OCI-LY1 (cell line): Measurements from ENCODE around the gene MBNL2.

Experiments used
- EZH2 ChIP-seq: fragments of 200-600 bp; sonication (generic), shearing (Covaris generic); IDR thresholded peaks from 2 replicates; pipeline ENCODE4 v1.8.0; 2017; ENCODE audit warnings: borderline replicate concordance, mixed run types, mild to moderate bottlenecking, antibody characterized with exemption, low read length, moderate library complexity, mixed read lengths
- TF ChIP-seq, protein P1 (sequence below): fragments of 200-600 bp; sonication (generic), shearing (Covaris generic); IDR thresholded peaks from 2 replicates; pipeline ENCODE4 v1.5.1; 2017; ENCODE audit warnings: mild to moderate bottlenecking, antibody characterized with exemption, low read length, moderate library complexity, mixed read lengths

DNA sequence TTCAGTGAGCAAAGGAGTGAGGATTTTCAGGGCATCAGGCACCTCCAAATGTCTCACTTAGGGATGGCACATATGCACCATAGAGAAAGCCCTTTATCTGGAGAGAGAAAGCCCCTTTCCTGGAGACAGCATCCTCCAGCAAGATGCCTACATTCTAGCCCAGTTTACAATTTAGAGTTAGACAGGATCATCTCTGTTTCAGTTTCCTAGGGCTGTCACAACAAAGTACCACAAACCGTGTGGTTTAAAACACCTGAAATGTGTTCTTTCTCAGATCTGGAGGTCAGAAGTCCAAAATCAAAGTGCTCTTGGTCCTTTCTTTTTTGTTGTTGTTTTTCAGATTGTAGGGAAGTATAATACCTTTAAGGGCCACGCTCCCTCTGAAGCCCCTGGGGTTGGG is 61.8 kb downstream of the MBNL2 start:
- TF ChIP-seq, protein P1, sequence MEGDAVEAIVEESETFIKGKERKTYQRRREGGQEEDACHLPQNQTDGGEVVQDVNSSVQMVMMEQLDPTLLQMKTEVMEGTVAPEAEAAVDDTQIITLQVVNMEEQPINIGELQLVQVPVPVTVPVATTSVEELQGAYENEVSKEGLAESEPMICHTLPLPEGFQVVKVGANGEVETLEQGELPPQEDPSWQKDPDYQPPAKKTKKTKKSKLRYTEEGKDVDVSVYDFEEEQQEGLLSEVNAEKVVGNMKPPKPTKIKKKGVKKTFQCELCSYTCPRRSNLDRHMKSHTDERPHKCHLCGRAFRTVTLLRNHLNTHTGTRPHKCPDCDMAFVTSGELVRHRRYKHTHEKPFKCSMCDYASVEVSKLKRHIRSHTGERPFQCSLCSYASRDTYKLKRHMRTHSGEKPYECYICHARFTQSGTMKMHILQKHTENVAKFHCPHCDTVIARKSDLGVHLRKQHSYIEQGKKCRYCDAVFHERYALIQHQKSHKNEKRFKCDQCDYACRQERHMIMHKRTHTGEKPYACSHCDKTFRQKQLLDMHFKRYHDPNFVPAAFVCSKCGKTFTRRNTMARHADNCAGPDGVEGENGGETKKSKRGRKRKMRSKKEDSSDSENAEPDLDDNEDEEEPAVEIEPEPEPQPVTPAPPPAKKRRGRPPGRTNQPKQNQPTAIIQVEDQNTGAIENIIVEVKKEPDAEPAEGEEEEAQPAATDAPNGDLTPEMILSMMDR: no peak
- no peak for TF ChIP-seq EZH2
